B cell (primary cell): ENCODE data around the gene CCNE1. TPM values are rescaled to one million over a fixed set of nuclear protein-coding genes. Genes with fewer than 3 reads are reported as not detected.

ENCODE experiments used
- ATAC-seq: fragments of 200-7000 bp; cut with Tn5 transposase; one replicate; pipeline ENCODE4 v1.10.0; 2021; ENCODE audit warnings: low read depth, mild to moderate bottlenecking, moderate number of reproducible peaks, moderate library complexity
- CTCF ChIA-PET: fragments of 350-600 bp; sonication (Branson Sonifier 250); formaldehyde crosslinking; loops from one replicate; lab custom pipeline; 2021; ENCODE audit warnings: antibody characterized with exemption, inconsistent platforms; lab: Charles Lee
- POLR2A ChIA-PET: fragments of 350-600 bp; sonication (Branson Sonifier 250); formaldehyde crosslinking; loops from one replicate; lab custom pipeline; 2021; ENCODE audit warnings: antibody characterized with exemption; lab: Charles Lee
- DNase-seq: peaks from one replicate; pipeline ENCODE4 v3.0.0; 2013
- H2AFZ ChIP-seq: 2 replicates; pipeline ENCODE4 v1.6.1; 2012; ENCODE audit warnings: mild to moderate bottlenecking, low read depth, low read length; ENCODE audit not compliant: insufficient read depth, poor library complexity, severe bottlenecking
- H3K27ac ChIP-seq, 2 donors: 1 replicate in 1 of 2; 2 replicates in 1 of 2; pipeline ENCODE4 v1.5.1; 2012 to 2013; ENCODE audit warnings: low read length in 2 of 2, mild to moderate bottlenecking in 2 of 2, moderate library complexity in 1 of 2
- H3K27me3 ChIP-seq, 4 experiments: fragments of 200-600 bp in 1 of 4; sonication (generic) in 1 of 4; replicated peaks in 1 of 4; 1 replicate in 2 of 4; 2 replicates in 2 of 4; pipeline versions ENCODE4 v1.6.1 to v1.7.0; 2013 to 2016; ENCODE audit warnings: low read length in 3 of 4, mild to moderate bottlenecking in 2 of 4, mixed read lengths in 1 of 4, moderate library complexity in 1 of 4; ENCODE audit not compliant: insufficient read depth in 4 of 4, control insufficient read depth in 3 of 4; ENCODE audit errors: control extremely low read depth in 1 of 4
- H3K36me3 ChIP-seq, 2 experiments: replicated peaks in 1 of 2; 1 replicate in 1 of 2; 2 replicates in 1 of 2; pipeline versions ENCODE4 v1.6.1 to v1.7.1; 2013; ENCODE audit warnings: low read length in 1 of 2; ENCODE audit not compliant: insufficient read depth in 2 of 2, control insufficient read depth in 1 of 2; ENCODE audit errors: control extremely low read depth in 1 of 2, extremely low read depth in 1 of 2
- H3K4me1 ChIP-seq, 2 donors: fragments of 200-600 bp in 1 of 2; sonication (generic) in 1 of 2; 1 replicate in 1 of 2; 2 replicates in 1 of 2; pipeline versions ENCODE4 v1.5.1 to v1.6.1; 2013 to 2017; ENCODE audit warnings: low read length in 2 of 2; ENCODE audit not compliant: control insufficient read depth in 2 of 2, insufficient read depth in 2 of 2
- H3K4me2 ChIP-seq: replicated peaks from 2 replicates; pipeline ENCODE3; 2012; ENCODE audit warnings: mild to moderate bottlenecking, low read depth, low read length; ENCODE audit not compliant: poor library complexity, severe bottlenecking
- H3K4me3 ChIP-seq, 5 experiments: fragments of 200-600 bp in 1 of 5; sonication (generic) in 1 of 5; 1 replicate in 3 of 5; 2 replicates in 2 of 5; pipeline versions ENCODE4 v1.5.1 to v1.7.0; 2011 to 2016; ENCODE audit warnings: low read length in 4 of 5, mild to moderate bottlenecking in 4 of 5, low read depth in 2 of 5, control low read depth in 1 of 5, moderate library complexity in 1 of 5; ENCODE audit not compliant: insufficient read depth in 1 of 5; ENCODE audit errors: control extremely low read depth in 1 of 5, extremely low read depth in 1 of 5
- H3K79me2 ChIP-seq: fragments of 200-600 bp; sonication (generic); one replicate; pipeline ENCODE4 v1.6.0; 2016; ENCODE audit warnings: low read length; ENCODE audit not compliant: control insufficient read depth, insufficient read depth
- H3K9ac ChIP-seq: fragments of 200-600 bp; sonication (generic); 2 replicates; pipeline ENCODE4 v1.6.1; 2017; ENCODE audit warnings: mild to moderate bottlenecking, low read length, moderate library complexity
- H3K9me3 ChIP-seq, 3 donors: one replicate each; pipeline versions ENCODE4 v1.6.1 to v1.7.1; 2013; ENCODE audit warnings: low read length in 2 of 3; ENCODE audit not compliant: control insufficient read depth in 2 of 3, insufficient read depth in 1 of 3; ENCODE audit errors: control extremely low read depth in 1 of 3
- H4K20me1 ChIP-seq: 2 replicates; pipeline ENCODE4 v1.6.0; 2012; ENCODE audit warnings: mild to moderate bottlenecking, low read length; ENCODE audit not compliant: insufficient read depth, control insufficient read depth, poor library complexity, severe bottlenecking
- H3K27ac Mint-ChIP-seq: one replicate; pipeline ENCODE4 v1.8.0; 2021; ENCODE audit warnings: mixed read lengths
- H3K27me3 Mint-ChIP-seq: one replicate; pipeline ENCODE4 v1.8.0; 2021; ENCODE audit warnings: mixed read lengths
- H3K4me1 Mint-ChIP-seq: one replicate; pipeline ENCODE4 v1.8.0; 2021; ENCODE audit warnings: mixed read lengths
- H3K4me3 Mint-ChIP-seq: one replicate; pipeline ENCODE4 v1.8.0; 2021; ENCODE audit warnings: mixed read lengths
- H3K9me3 Mint-ChIP-seq: one replicate; pipeline ENCODE4 v1.8.0; 2022; ENCODE audit warnings: mixed read lengths; ENCODE audit not compliant: insufficient read depth
- EZH2 ChIP-seq: IDR thresholded peaks from 2 replicates; pipeline ENCODE4 v1.6.1; 2012; ENCODE audit warnings: borderline replicate concordance, low read depth, mild to moderate bottlenecking, moderate library complexity, low read length; ENCODE audit not compliant: insufficient read depth, poor library complexity, severe bottlenecking
- WGBS: methylation state at CpG from one replicate; pipeline ENCODE4 v1.1.5; 2013; ENCODE audit warnings: missing lambda C conversion rate; ENCODE audit not compliant: insufficient coverage; 5-methylcytosine and 5-hydroxymethylcytosine counted together
- intact Hi-C: fragments of 100-400 bp; cut with micrococcal nuclease; formaldehyde crosslinking; loops from one replicate; pipeline ENCODE4 v1.10.0; 2022
- polyA plus RNA-seq: library from polyadenylated mRNA; depleted of rRNA; stranded (reverse); fragments of >200 nt; gene quantifications from 2 replicates; pipeline ENCODE4 v1.2.3, GENCODE V29; 2012
- total RNA-seq, 2 donors: library from RNA; stranded (reverse); fragments of 120-200 nt in 1 of 2; gene quantifications; 1 replicate in 1 of 2; 2 replicates in 1 of 2; pipeline versions ENCODE4 v1.2.3 to v1.2.4, GENCODE V29; 2013 to 2022
- TF ChIP-seq, protein P1 (sequence below): fragments of 200-600 bp; IDR thresholded peaks from one replicate; pipeline ENCODE4 v1.8.0; 2022; ENCODE audit warnings: antibody characterized with exemption, mild to moderate bottlenecking

CCNE1 gene
- total and polyA plus RNA-seq, 2 donors (not counting 1 experiment from before 2014, with no cell fraction given), result 2.5 to 2.8 TPM

GRCh38 chr19:29777781-29778309 is 33.9 kb upstream of the CCNE1 start:
- H3K4me3 Mint-ChIP-seq, result no peak overlapping the region

GRCh38 chr19:29779921-29780320 is 31.9 kb upstream of the CCNE1 start:
- POLR2A ChIA-PET, result no interaction called here

More at GRCh38 chr19:29777781-29778309, 33.9 kb upstream of the CCNE1 start:
- POLR2A ChIA-PET, result no interaction called here
- no peak for ATAC-seq
- H3K4me1 ChIP-seq, result no peaks in the 10 kb centered on the region
- no peak overlapping the region for H3K27ac Mint-ChIP-seq
- H3K36me3 ChIP-seq, result no peaks in the 10 kb centered on the region
- no peak for DNase-seq
- no peaks in the 10 kb centered on the region for H3K4me1 Mint-ChIP-seq
- no peak overlapping the region for H2AFZ ChIP-seq
- H3K9me3 ChIP-seq, result no peaks in the 10 kb centered on the region
- no peak for TF ChIP-seq EZH2
- TF ChIP-seq, protein P1, sequence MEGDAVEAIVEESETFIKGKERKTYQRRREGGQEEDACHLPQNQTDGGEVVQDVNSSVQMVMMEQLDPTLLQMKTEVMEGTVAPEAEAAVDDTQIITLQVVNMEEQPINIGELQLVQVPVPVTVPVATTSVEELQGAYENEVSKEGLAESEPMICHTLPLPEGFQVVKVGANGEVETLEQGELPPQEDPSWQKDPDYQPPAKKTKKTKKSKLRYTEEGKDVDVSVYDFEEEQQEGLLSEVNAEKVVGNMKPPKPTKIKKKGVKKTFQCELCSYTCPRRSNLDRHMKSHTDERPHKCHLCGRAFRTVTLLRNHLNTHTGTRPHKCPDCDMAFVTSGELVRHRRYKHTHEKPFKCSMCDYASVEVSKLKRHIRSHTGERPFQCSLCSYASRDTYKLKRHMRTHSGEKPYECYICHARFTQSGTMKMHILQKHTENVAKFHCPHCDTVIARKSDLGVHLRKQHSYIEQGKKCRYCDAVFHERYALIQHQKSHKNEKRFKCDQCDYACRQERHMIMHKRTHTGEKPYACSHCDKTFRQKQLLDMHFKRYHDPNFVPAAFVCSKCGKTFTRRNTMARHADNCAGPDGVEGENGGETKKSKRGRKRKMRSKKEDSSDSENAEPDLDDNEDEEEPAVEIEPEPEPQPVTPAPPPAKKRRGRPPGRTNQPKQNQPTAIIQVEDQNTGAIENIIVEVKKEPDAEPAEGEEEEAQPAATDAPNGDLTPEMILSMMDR, result no peak
- no peaks in the 10 kb centered on the region for H3K27me3 ChIP-seq
- WGBS, result 83% methylated on average over 6 of the region's 6 CpGs
- H4K20me1 ChIP-seq, result no peaks in the 10 kb centered on the region
- H3K27me3 Mint-ChIP-seq, result peaks cover 11% of the 10 kb centered on the region
- no peak overlapping the region for H3K9ac ChIP-seq
- H3K4me2 ChIP-seq, result no peak overlapping the region
- CTCF ChIA-PET, result no interaction called here
- H3K9me3 Mint-ChIP-seq, result no peaks in the 10 kb centered on the region
- no peaks in the 10 kb centered on the region for H3K79me2 ChIP-seq
- H3K27ac ChIP-seq, result no peak overlapping the region
- intact Hi-C loops, result no loop called here
- no peak overlapping the region for H3K4me3 ChIP-seq

More at GRCh38 chr19:29779921-29780320, 31.9 kb upstream of the CCNE1 start:
- Histone ChIP-seq H3K9me3 (no peaks in the 10 kb centered on the region), H2AFZ (no peak overlapping the region), H3K4me2 (no peak overlapping the region), H3K4me1 (no peaks in the 10 kb centered on the region), H3K9ac (no peak overlapping the region), H4K20me1 (no peaks in the 10 kb centered on the region), H3K27ac (no peak overlapping the region), H3K36me3 (no peaks in the 10 kb centered on the region), H3K79me2 (no peaks in the 10 kb centered on the region), H3K27me3 (no peaks in the 10 kb centered on the region), H3K4me3 (no peak overlapping the region)
- TF ChIP-seq, protein P1, result no peak
- no peak for TF ChIP-seq EZH2
- intact Hi-C loops, result no loop called here
- Mint-ChIP-seq H3K27ac (no peak overlapping the region), H3K4me3 (no peak overlapping the region), H3K4me1 (no peaks in the 10 kb centered on the region), H3K27me3 (peaks cover 8% of the 10 kb centered on the region), H3K9me3 (no peaks in the 10 kb centered on the region)
- CTCF ChIA-PET, result no interaction called here
- no peak for DNase-seq
- 49% methylated on average over 9 of the region's 9 CpGs for WGBS
- no peak for ATAC-seq
